Bronchial epithelial cell (primary cell): Measurements from ENCODE around the gene DENND2A. TPM values are rescaled to one million over a fixed set of nuclear protein-coding genes. Genes with fewer than 3 reads are reported as not detected.

Experiments used
- DNase-seq: peaks from one replicate; pipeline ENCODE4 v3.0.0-alpha.2; 2010; ENCODE audit warnings: low read depth
- FAIRE-seq: peaks from 2 replicates; lab custom pipeline; 2011; peaks lifted over from hg19 to GRCh38; lab: Jason Lieb, UNC
- H3K27me3 ChIP-seq: 2 replicates; pipeline ENCODE4 v1.5.1; 2011; ENCODE audit warnings: low read length; ENCODE audit not compliant: control insufficient read depth, insufficient read depth
- H3K36me3 ChIP-seq: 2 replicates; pipeline ENCODE4 v1.5.1; 2011; ENCODE audit warnings: low read length; ENCODE audit not compliant: control insufficient read depth, insufficient read depth
- H3K4me3 ChIP-seq: 2 replicates; pipeline ENCODE4 v1.5.1; 2011; ENCODE audit warnings: mild to moderate bottlenecking, low read depth, low read length, control low read depth
- CTCF ChIP-seq: IDR thresholded peaks from 2 replicates; pipeline ENCODE4 v1.5.1; 2011; ENCODE audit warnings: mild to moderate bottlenecking, moderate library complexity, low read length, control low read depth, inconsistent platforms; ENCODE audit not compliant: insufficient read depth, severe bottlenecking
- total RNA-seq: library from RNA; depleted of rRNA; stranded (reverse); fragments of >200 nt; gene quantifications from 2 replicates; pipeline ENCODE4 v1.2.1, GENCODE V29; 2014

DENND2A gene
- total RNA-seq, 1 donor from 2014 or later = 0.26 TPM

- no peak for FAIRE-seq
- H3K36me3 ChIP-seq = peaks cover 6% of the 10 kb centered on the region
- H3K4me3 ChIP-seq = no peak overlapping the region
- TF ChIP-seq CTCF = no peak
- no peak for DNase-seq
- H3K27me3 ChIP-seq = no peaks in the 10 kb centered on the region
Observed at GRCh38 chr7:140674356-140674800, 33.8 kb upstream of the DENND2A start.

- TF ChIP-seq CTCF = no peak
- FAIRE-seq (no peak), DNase-seq (no peak)
Observed at GRCh38 chr7:140673774-140674155, 33.2 kb upstream of the DENND2A start.

GRCh38 chr7:140673063-140673773 is 32.6 kb upstream of the DENND2A start:
- no peak for FAIRE-seq
- Histone ChIP-seq H3K27me3 (no peaks in the 10 kb centered on the region), H3K36me3 (peaks cover 4% of the 10 kb centered on the region), H3K4me3 (peak overlapping the region; percentile 74)
- peak; percentile 48 for DNase-seq
- TF ChIP-seq CTCF = no peak

More at GRCh38 chr7:140673774-140674155, 33.2 kb upstream of the DENND2A start:
- Histone ChIP-seq H3K36me3 (peaks cover 4% of the 10 kb centered on the region), H3K4me3 (peak overlapping the region; percentile 74), H3K27me3 (no peaks in the 10 kb centered on the region)

GRCh38 chr7:140672382-140673062 is 31.9 kb upstream of the DENND2A start, which contains the start of gene ADCK2:
Gene ADCK2 (plus strand): TSS chr7:140672945. CDS start chr7:140673331, 386 bp downstream.
- Histone ChIP-seq H3K36me3 (peaks cover 2% of the 10 kb centered on the region), H3K4me3 (peak within 1 kb of the TSS; percentile 74), H3K27me3 (no peaks in the 10 kb centered on the region)
- FAIRE-seq (no peak), DNase-seq (no peak)
- TF ChIP-seq CTCF = no peak

GRCh38 chr7:140671966-140672365 is 31.4 kb upstream of the DENND2A start:
- Histone ChIP-seq H3K27me3 (no peaks in the 10 kb centered on the region), H3K4me3 (no peak overlapping the region), H3K36me3 (peaks cover 2% of the 10 kb centered on the region)
- TF ChIP-seq CTCF = no peak
- FAIRE-seq (no peak), DNase-seq (no peak)
